ENCODE results near the gene ADCY7. TPM values are rescaled to one million over a fixed set of nuclear protein-coding genes. Genes with fewer than 3 reads are reported as not detected.

ADCY7 gene
- total RNA-seq, 4 donors from 2014 or later, result 40.4 to 50.9 (median 41.2) TPM

DNA sequence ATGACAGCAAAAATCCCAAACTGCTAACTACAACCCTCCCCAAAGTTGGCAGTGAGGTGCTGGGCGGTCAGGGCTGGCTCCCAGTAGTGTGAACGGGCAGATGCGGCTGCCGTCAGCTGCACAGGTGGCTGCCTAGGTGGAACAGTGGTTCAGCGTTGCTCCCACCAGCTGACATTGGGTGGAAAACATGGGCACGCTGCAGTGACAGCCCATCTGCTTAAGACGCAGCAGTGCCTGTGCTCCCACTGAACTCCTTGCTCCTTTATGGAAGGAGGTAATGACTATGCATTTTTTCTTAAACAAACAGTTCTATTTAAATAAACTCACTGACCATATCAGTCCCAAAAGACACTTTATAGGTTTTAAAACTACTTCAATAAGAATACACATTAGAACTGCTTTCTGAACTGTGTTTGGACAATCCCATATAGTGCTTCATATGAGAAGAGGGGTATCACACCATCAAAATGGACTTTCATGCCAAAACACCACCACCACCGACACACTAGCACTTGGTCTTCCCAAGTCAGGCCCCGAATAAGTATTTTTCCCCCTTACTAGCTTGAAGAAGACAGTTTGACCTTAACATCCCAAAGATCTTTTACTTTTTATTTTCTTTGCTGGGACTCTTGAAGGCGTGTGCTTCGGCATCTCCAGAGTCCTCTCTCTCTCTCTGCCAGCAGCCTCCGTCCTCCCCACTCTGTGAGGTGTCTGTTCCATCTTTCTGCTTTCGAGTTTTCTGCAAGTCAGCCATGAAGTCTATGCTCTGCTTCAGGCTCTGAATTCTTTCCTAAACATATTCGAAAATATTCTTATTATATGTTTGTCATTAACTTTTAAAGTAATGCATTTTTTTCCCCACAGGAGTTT lies 68.0 kb downstream of the ADCY7 start:
- TF ChIP-seq EP300 (IDR thresholded peaks at IDR 0.05) (no peak), POLR2A (IDR thresholded peaks at IDR 0.05) (no peak)
- TF ChIP-seq, protein P1, sequence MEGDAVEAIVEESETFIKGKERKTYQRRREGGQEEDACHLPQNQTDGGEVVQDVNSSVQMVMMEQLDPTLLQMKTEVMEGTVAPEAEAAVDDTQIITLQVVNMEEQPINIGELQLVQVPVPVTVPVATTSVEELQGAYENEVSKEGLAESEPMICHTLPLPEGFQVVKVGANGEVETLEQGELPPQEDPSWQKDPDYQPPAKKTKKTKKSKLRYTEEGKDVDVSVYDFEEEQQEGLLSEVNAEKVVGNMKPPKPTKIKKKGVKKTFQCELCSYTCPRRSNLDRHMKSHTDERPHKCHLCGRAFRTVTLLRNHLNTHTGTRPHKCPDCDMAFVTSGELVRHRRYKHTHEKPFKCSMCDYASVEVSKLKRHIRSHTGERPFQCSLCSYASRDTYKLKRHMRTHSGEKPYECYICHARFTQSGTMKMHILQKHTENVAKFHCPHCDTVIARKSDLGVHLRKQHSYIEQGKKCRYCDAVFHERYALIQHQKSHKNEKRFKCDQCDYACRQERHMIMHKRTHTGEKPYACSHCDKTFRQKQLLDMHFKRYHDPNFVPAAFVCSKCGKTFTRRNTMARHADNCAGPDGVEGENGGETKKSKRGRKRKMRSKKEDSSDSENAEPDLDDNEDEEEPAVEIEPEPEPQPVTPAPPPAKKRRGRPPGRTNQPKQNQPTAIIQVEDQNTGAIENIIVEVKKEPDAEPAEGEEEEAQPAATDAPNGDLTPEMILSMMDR (IDR thresholded peaks at IDR 0.05), result no peak
- H3K9me3 ChIP-seq, result no peaks in the 10 kb centered on the region
- peaks cover 0 to 25% (median 0%) of the 10 kb centered on the region in 4 donors for H3K4me1 ChIP-seq
- H3K27ac ChIP-seq, result no peak overlapping the region
- DNase-seq (ENCODE audit: low spot score in 2 of 2), result no peak
- 78 to 81% methylated on average over 14 of the region's 14 CpGs for WGBS, 2 donors
- H3K36me3 ChIP-seq, result peaks cover 0 to 41% (median 0%) of the 10 kb centered on the region in 3 donors
- H3K4me3 ChIP-seq, result no peak overlapping the region
- H3K27me3 ChIP-seq, result no peaks in the 10 kb centered on the region

DNA sequence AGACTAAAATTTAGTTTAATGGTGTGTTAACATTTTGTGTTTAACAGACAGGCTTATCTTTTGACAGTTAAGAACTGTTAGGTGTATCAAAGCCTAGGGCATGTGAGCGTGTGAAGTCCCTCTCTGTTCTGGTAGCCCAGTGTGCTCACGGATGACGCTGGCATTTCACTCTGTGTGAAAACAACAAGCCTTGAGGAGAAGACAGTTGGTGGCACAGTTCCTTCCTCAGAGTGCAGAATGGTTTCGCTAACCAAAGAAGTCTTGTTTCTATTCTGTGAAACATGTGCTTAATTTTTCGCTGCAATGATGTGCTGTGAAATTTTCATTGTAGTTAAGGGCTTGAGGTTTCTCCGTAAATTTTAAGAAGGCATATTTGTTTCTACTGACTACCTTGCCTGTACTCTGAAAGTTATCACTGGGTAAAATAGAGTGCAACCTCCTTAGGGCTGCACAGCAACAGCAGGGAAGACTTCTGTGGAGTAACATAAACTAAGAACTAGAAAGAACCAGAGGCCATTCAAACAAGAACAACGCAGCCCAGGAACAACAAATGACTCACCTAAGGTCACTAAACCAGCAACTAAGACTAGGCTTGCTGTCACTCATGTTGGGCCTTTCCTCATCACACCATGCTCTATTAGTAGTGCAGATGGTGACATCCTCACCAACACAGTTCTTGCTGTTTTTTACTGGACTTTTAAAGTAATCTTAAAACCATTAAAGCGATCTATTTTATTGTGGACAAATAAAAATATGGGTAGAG lies 69.0 kb downstream of the ADCY7 start:
- H3K27me3 ChIP-seq, result no peaks in the 10 kb centered on the region
- peaks cover 0 to 28% (median 0%) of the 10 kb centered on the region in 4 donors for H3K4me1 ChIP-seq
- no peak overlapping the region for H3K4me3 ChIP-seq
- no peaks in the 10 kb centered on the region for H3K9me3 ChIP-seq
- no peak for DNase-seq (ENCODE audit: low spot score in 2 of 2)
- H3K36me3 ChIP-seq, result peaks cover 0 to 39% (median 0%) of the 10 kb centered on the region in 3 donors
- 79 to 83% methylated on average over 8 of the region's 8 CpGs for WGBS, 2 donors
- peak overlapping the region in 1 of 4 donors; percentile 37 for H3K27ac ChIP-seq
- TF ChIP-seq, protein P1 (IDR thresholded peaks at IDR 0.05), result no peak

DNA sequence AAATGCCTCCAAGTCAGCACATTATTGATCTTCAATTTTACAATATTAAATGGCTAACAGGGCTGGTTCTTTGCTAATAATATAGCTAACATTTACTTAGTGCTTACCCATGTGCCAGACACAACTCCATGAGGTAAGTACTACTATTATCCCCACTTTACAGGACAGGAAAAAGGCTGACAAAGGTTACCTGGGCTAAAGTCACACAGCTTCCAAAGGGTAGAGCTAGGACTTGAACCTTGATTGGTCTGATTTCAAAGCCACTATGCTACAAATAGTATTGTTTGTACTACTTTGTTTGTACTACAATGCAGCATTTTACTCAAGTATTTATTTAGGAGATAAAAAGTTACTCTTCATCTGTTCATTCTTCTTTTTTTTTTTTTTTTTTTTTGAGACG lies 70.5 kb downstream of the ADCY7 start:
- Histone ChIP-seq H3K9me3 (no peaks in the 10 kb centered on the region), H3K27me3 (no peaks in the 10 kb centered on the region), H3K4me1 (peaks cover 0 to 42% (median 2%) of the 10 kb centered on the region in 4 donors), H3K4me3 (no peak overlapping the region), H3K36me3 (peaks cover 0 to 35% (median 0%) of the 10 kb centered on the region in 3 donors), H3K27ac (peak overlapping the region in 1 of 4 donors; percentile 1)
- no peak for DNase-seq (ENCODE audit: low spot score in 2 of 2)
- WGBS, 2 donors, result 62 to 65% methylated on average over 1 of the region's 1 CpG
- TF ChIP-seq EP300 (IDR thresholded peaks at IDR 0.05) (no peak), POLR2A (IDR thresholded peaks at IDR 0.05) (no peak)
- TF ChIP-seq, protein P1 (IDR thresholded peaks at IDR 0.05), result no peak

DNA sequence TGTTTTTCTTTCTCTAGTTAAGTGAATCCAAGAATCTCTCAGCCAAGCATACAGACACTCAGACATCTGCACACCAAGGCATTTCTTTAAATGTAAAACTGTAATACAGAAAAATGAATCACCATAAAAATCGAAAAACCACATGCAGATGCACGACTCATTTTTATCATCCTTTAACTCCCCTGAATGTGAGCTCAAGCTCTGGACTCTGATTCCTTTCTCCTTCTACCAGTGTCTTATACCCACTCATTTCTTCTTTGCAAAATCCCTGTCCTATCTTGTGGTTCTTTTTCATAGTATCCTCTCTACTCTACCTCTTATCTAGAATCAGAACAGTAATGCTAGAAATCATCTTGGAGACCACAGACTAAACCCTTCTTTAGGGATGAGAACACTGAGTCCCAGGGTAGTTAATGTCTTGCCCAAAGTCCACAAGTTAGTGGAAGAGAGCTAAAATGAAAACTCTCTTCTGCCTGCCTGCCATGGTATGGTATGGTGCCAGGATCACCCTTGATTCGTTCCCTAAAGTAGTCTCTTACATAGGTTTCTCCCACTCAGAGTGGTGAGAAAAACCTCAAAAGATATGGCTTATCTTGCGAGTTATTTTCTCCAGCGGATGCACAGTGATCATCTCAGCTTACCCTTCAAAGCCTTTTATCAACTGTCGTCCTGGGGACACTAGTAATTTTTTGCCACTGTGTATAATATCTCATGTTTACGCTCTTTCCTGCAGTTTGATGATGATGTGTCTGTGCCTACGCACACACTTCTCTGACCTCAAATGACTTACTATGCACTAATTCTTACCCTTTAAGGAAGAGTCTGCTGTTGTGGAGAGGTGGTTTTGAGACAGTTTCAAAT lies 72.2 kb downstream of the ADCY7 start:
- Histone ChIP-seq H3K4me3 (no peak overlapping the region), H3K9me3 (no peaks in the 10 kb centered on the region), H3K27ac (peak overlapping the region in 1 of 4 donors; percentile 0), H3K4me1 (peaks cover 0 to 46% (median 2%) of the 10 kb centered on the region in 4 donors), H3K36me3 (peaks cover 0 to 34% (median 0%) of the 10 kb centered on the region in 3 donors), H3K27me3 (no peaks in the 10 kb centered on the region)
- TF ChIP-seq, protein P1 (IDR thresholded peaks at IDR 0.05), result no peak
- TF ChIP-seq EP300 (IDR thresholded peaks at IDR 0.05) (no peak), POLR2A (IDR thresholded peaks at IDR 0.05) (no peak)
- no peak for DNase-seq (ENCODE audit: low spot score in 2 of 2)
- 84 to 87% methylated on average over 8 of the region's 8 CpGs for WGBS, 2 donors
